GM23248 (cell line): ENCODE measurements around the gene DHX57.

Experiments used
- EZH2 ChIP-seq: fragments of 200-600 bp; sonication (generic); IDR thresholded peaks from 2 replicates; pipeline ENCODE4 v1.6.1; 2018; ENCODE audit warnings: antibody characterized with exemption, mild to moderate bottlenecking; ENCODE audit not compliant: insufficient read depth, poor library complexity, severe bottlenecking
- EZH2phosphoT487 ChIP-seq: fragments of 200-600 bp; sonication (generic); IDR thresholded peaks from 2 replicates; pipeline ENCODE4 v1.6.1; 2018; ENCODE audit warnings: antibody characterized with exemption, moderate library complexity, mild to moderate bottlenecking, low read depth; ENCODE audit not compliant: insufficient read depth

DNA sequence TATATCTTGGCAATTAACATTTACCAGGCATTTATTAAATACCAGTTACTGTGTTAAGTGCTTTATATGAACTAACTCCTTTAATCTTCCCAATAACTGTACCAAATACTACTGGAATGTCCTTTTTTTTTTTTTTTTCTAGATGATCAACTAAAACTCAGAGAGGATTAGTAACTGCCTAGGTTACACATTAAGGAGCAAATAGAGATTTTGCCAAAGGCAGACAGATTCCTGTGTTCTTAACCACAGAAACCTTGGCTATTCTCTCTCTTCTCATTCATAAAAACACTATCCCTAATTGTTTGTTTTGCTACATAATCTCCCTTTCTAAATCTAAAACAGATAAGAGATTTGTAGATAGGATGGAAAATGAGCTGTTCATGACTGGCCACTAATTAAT lies 13.3 kb downstream of the DHX57 start:
- TF ChIP-seq EZH2 = no peak
- TF ChIP-seq EZH2phosphoT487 = no peak
